K562 (cell line): ENCODE results near the gene DCAF7.

Source experiments
- TF ChIP-seq, protein P1 (sequence below), 3 experiments: IDR thresholded peaks in 2 of 3; conservative IDR thresholded peaks in 1 of 3; 2 replicates each; pipeline ENCODE4 v1.5.1; 2011 to 2012; ENCODE audit warnings: low read length in 3 of 3, mild to moderate bottlenecking in 3 of 3, control low read depth in 2 of 3, improper control_type of control experiment in 1 of 3, inconsistent platforms in 1 of 3, low read depth in 1 of 3, mixed read lengths in 1 of 3, moderate library complexity in 1 of 3; ENCODE audit not compliant: insufficient read depth in 2 of 3
- TF ChIP-seq, protein P2 (sequence below): sonication (generic); formaldehyde crosslinking; IDR thresholded peaks from 2 replicates; pipeline ENCODE4 v1.8.0; 2022; ENCODE audit warnings: mild to moderate bottlenecking, missing genetic modification reagents

DNA sequence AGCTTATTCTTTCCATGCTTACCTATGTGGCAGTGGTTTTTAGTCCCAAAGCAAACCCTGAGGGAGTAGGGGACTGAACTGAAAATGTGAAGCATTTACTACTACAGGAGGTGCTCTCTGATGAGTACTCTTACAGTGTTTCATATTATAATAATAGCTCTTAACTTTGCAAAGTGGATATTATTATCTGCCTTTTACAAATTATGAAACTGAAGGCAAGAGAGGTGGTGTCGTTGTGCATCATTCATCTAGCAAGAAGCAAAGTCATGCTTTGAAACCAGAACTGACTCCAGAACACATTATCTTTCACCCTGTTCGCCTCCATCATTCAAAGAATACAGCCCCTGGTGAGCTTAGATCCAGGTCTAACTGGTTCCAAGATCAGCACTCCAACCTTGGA, 35.3 kb upstream of the DCAF7 start:
- TF ChIP-seq, protein P1, sequence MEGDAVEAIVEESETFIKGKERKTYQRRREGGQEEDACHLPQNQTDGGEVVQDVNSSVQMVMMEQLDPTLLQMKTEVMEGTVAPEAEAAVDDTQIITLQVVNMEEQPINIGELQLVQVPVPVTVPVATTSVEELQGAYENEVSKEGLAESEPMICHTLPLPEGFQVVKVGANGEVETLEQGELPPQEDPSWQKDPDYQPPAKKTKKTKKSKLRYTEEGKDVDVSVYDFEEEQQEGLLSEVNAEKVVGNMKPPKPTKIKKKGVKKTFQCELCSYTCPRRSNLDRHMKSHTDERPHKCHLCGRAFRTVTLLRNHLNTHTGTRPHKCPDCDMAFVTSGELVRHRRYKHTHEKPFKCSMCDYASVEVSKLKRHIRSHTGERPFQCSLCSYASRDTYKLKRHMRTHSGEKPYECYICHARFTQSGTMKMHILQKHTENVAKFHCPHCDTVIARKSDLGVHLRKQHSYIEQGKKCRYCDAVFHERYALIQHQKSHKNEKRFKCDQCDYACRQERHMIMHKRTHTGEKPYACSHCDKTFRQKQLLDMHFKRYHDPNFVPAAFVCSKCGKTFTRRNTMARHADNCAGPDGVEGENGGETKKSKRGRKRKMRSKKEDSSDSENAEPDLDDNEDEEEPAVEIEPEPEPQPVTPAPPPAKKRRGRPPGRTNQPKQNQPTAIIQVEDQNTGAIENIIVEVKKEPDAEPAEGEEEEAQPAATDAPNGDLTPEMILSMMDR (IDR thresholded peaks at IDR 0.05 in 2 of 3, conservative IDR thresholded peaks at IDR 0.05 in 1 of 3; ENCODE audit: insufficient read depth in 2 of 3, low read depth in 1 of 3, low read length in 3 of 3): no peak
- TF ChIP-seq, protein P2, sequence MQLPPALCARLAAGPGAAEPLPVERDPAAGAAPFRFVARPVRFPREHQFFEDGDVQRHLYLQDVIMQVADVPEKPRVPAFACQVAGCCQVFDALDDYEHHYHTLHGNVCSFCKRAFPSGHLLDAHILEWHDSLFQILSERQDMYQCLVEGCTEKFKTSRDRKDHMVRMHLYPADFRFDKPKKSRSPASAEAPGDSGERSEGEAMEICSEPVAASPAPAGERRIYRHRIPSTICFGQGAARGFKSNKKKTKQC (CRISPR knock-in tag): no peak
